Left lung (tissue), 10 donors: ENCODE measurements around the gene SEMA4A. TPM values are rescaled to one million over a fixed set of nuclear protein-coding genes. Genes with fewer than 3 reads are reported as not detected.
A peak's percentile ranks its signal among the peaks of the same experiment; 100 is the strongest.

ENCODE experiments used
- ATAC-seq: fragments of 200-7000 bp; cut with Tn5 transposase; one replicate; pipeline ENCODE4 v1.9.1; 2020; ENCODE audit warnings: moderate library complexity
- DNase-seq, 4 donors: peaks; one replicate each; pipeline ENCODE4 v3.0.0-alpha.2; 2013 to 2020
- H3K27ac ChIP-seq, 2 donors: fragments of 200-600 bp; sonication (generic) in 1 of 2; one replicate each; pipeline versions ENCODE4 v1.5.0 to v1.8.0; 2020 to 2021
- H3K27me3 ChIP-seq, 2 donors: fragments of 200-600 bp; sonication (generic) in 1 of 2; one replicate each; pipeline versions ENCODE4 v1.5.0 to v1.8.0; 2020 to 2021
- H3K36me3 ChIP-seq, 2 donors: fragments of 200-600 bp; sonication (generic) in 1 of 2; one replicate each; pipeline versions ENCODE4 v1.5.0 to v1.8.0; 2020 to 2021
- H3K4me1 ChIP-seq, 2 donors: fragments of 200-600 bp; one replicate each; pipeline ENCODE4 v1.8.0; 2021
- H3K4me3 ChIP-seq, 2 donors: fragments of 200-600 bp; sonication (generic) in 1 of 2; one replicate each; pipeline versions ENCODE4 v1.5.0 to v1.8.0; 2020 to 2021; ENCODE audit warnings: mild to moderate bottlenecking in 1 of 2
- H3K9me3 ChIP-seq, 2 donors: fragments of 200-600 bp; sonication (generic) in 1 of 2; one replicate each; pipeline versions ENCODE4 v1.5.0 to v1.8.0; 2020 to 2021
- CTCF ChIP-seq, 2 donors: fragments of 200-600 bp; sonication (generic) in 1 of 2; IDR thresholded peaks; one replicate each; pipeline versions ENCODE4 v1.5.0 to v1.8.0; 2021; ENCODE audit warnings: antibody characterized with exemption in 2 of 2
- intact Hi-C, 2 donors: fragments of 100-400 bp; cut with DNase I; formaldehyde crosslinking; loops; one replicate each; pipeline versions ENCODE4 v1.11.2 to v1.14.2; 2022
- polyA plus RNA-seq, 6 donors: library from polyadenylated mRNA; unstranded; fragments of 120-200 nt; gene quantifications; one replicate each; pipeline ENCODE4 v1.2.1, GENCODE V29; 2013; ENCODE audit not compliant: insufficient read length in 6 of 6
- total RNA-seq, 2 donors: library from RNA; stranded (reverse); fragmentation: NEBNext Ultra II Directional; extraction: Animal tissue kit (Norgen Biotek cat#: 25700); gene quantifications; one replicate each; pipeline ENCODE4 v1.2.1, GENCODE V29; 2021
- donor health status: DM: no; HTN: yes; CAD: no.
- donor health status: DM: no; HTN: no; CAD: no.

Gene SEMA4A
- total and polyA plus RNA-seq, 8 donors, result 18.3 to 41.3 (median 25.2) TPM

GRCh38 chr1:156135930-156136871, 17.2 kb upstream of the SEMA4A start:
- intact Hi-C loops, result loop anchor here in 1 of 2 donors (5.0 kb wide), 1 partner anchor 91 kb away; no protein-coding TSS in a partner anchor
- Histone ChIP-seq H3K27ac (no peak overlapping the region), H3K27me3 (no peaks in the 10 kb centered on the region), H3K36me3 (peaks cover 21 to 87% of the 10 kb centered on the region in 2 donors), H3K4me1 (no peaks in the 10 kb centered on the region), H3K9me3 (no peaks in the 10 kb centered on the region), H3K4me3 (no peak overlapping the region)
- no peak for DNase-seq
- ATAC-seq, result no peak
- TF ChIP-seq CTCF (IDR thresholded peaks at IDR 0.05), result no peak

- intact Hi-C loops, result loop anchor here in 1 of 2 donors (5.0 kb wide), 1 partner anchor 90 kb away; no protein-coding TSS in a partner anchor
- ATAC-seq, result no peak
- peaks cover 21 to 79% of the 10 kb centered on the region in 2 donors for H3K36me3 ChIP-seq
- no peaks in the 10 kb centered on the region for H3K9me3 ChIP-seq
- no peak for DNase-seq
- H3K4me3 ChIP-seq, result no peak overlapping the region
- no peaks in the 10 kb centered on the region for H3K4me1 ChIP-seq
- no peak overlapping the region for H3K27ac ChIP-seq
- TF ChIP-seq CTCF (IDR thresholded peaks at IDR 0.05), result no peak
- no peaks in the 10 kb centered on the region for H3K27me3 ChIP-seq
Observed at GRCh38 chr1:156136970-156137483, 16.4 kb upstream of the SEMA4A start.

- Histone ChIP-seq H3K27ac (no peak overlapping the region), H3K4me3 (no peak overlapping the region), H3K9me3 (no peaks in the 10 kb centered on the region), H3K36me3 (peaks cover 21 to 64% of the 10 kb centered on the region in 2 donors), H3K27me3 (no peaks in the 10 kb centered on the region), H3K4me1 (no peaks in the 10 kb centered on the region)
- DNase-seq (no peak), ATAC-seq (no peak)
- TF ChIP-seq CTCF (IDR thresholded peaks at IDR 0.05), result no peak
- intact Hi-C loops, result loop anchor here in 1 of 2 donors (5.0 kb wide), 1 partner anchor 89 kb away; no protein-coding TSS in a partner anchor
Observed at GRCh38 chr1:156138458-156138867, 14.9 kb upstream of the SEMA4A start.

GRCh38 chr1:156140879-156141707, 12.3 kb upstream of the SEMA4A start:
- peak; percentile 32 for ATAC-seq
- Histone ChIP-seq H3K4me3 (no peak overlapping the region), H3K27me3 (no peaks in the 10 kb centered on the region), H3K4me1 (peaks cover under 1 to 3% of the 10 kb centered on the region in 2 donors), H3K36me3 (peaks cover 7 to 38% of the 10 kb centered on the region in 2 donors), H3K27ac (no peak overlapping the region), H3K9me3 (no peaks in the 10 kb centered on the region)
- intact Hi-C loops, result no loop called here
- DNase-seq, result no peak
- TF ChIP-seq CTCF (IDR thresholded peaks at IDR 0.05), result peak; percentile 45 to 48
